ENCODE results near the gene NDUFV2. TPM values are rescaled to one million over a fixed set of nuclear protein-coding genes. Genes with fewer than 3 reads are reported as not detected.

NDUFV2 gene
- total RNA-seq, 1 experiment from 2014 or later: 215 TPM

DNA sequence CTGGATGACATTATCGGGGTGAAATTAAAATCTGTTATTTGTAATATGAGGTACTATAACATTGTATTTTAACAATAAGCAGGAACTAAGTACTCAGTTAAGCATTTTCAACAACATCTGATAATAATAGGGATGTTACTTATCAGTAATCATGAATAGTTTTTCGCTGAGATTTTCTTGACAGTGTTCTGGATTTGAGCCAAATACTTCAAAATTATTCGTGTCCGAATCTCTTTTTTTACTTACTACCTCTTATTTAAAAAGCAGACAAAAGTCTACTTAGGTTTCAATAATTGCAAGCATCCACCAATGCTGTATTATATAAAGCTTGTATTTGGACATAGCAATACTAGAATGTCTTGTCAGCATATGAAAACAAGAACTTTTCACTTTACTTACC, 27.7 kb downstream of the NDUFV2 start:
- Histone ChIP-seq H3F3A (ENCODE audit: insufficient read depth, low read depth) (peaks cover 40% of the 10 kb centered on the region), H2AFZ (no peak overlapping the region), H3K9me2 (ENCODE audit: insufficient read depth) (no peaks in the 10 kb centered on the region), H3K27ac (no peak overlapping the region), H3K36me3 (ENCODE audit: low read depth) (peaks cover 37% of the 10 kb centered on the region), H3K4me1 (replicated peaks; ENCODE audit: insufficient read depth) (peaks cover 32% of the 10 kb centered on the region), H3K9me3 (ENCODE audit: insufficient read depth, low read depth) (no peaks in the 10 kb centered on the region), H3K79me2 (ENCODE audit: low read depth) (peaks cover 25% of the 10 kb centered on the region), H4K20me1 (ENCODE audit: insufficient read depth) (peaks cover 12% of the 10 kb centered on the region; the same call in 1 of the 2 replicates), H3K27me3 (ENCODE audit: insufficient read depth, low read depth) (no peaks in the 10 kb centered on the region), H3K4me3 (no peak overlapping the region), H3K4me2 (no peak overlapping the region)
- intact Hi-C loops (cut with micrococcal nuclease; ENCODE audit: unreplicated experiment): loop anchor here (10.0 kb wide), 1 partner anchor 555 kb away; no protein-coding TSS in a partner anchor
- TF ChIP-seq, protein P1, sequence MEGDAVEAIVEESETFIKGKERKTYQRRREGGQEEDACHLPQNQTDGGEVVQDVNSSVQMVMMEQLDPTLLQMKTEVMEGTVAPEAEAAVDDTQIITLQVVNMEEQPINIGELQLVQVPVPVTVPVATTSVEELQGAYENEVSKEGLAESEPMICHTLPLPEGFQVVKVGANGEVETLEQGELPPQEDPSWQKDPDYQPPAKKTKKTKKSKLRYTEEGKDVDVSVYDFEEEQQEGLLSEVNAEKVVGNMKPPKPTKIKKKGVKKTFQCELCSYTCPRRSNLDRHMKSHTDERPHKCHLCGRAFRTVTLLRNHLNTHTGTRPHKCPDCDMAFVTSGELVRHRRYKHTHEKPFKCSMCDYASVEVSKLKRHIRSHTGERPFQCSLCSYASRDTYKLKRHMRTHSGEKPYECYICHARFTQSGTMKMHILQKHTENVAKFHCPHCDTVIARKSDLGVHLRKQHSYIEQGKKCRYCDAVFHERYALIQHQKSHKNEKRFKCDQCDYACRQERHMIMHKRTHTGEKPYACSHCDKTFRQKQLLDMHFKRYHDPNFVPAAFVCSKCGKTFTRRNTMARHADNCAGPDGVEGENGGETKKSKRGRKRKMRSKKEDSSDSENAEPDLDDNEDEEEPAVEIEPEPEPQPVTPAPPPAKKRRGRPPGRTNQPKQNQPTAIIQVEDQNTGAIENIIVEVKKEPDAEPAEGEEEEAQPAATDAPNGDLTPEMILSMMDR (conservative IDR thresholded peaks at IDR 0.05): no peak
- TF ChIP-seq EZH2 (IDR thresholded peaks at IDR 0.05; ENCODE audit: low read depth): no peak
- BruUV-seq (replicated peaks): no TSS peak
- CTCF ChIA-PET: no interaction called here
- no peak for DNase-seq
- POLR2A ChIA-PET (ENCODE audit: unreplicated experiment): no interaction called here

DNA sequence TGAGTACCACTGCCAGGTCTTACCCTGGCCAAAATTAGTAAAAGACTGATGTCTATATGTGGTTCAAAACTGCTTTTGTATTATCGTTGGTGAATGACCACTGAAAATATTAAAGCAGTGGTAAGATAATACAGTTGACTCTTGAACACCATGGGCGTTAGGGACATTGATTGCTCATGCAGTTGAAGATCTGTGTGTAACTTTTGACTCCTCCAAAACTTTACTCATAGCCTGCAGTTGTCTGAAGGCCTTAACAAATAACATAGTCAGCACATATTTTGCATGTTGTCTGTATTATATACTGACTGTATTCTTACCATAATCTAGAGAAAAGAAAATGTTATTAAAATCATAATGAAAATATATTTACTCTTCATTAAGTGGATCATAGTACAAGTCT, 28.3 kb downstream of the NDUFV2 start:
- H3K4me1 ChIP-seq (replicated peaks; ENCODE audit: insufficient read depth): peaks cover 37% of the 10 kb centered on the region
- H3K27ac ChIP-seq: no peak overlapping the region
- no peak for DNase-seq
- ChIA-PET POLR2A (ENCODE audit: unreplicated experiment) (no interaction called here), CTCF (no interaction called here)
- H3K79me2 ChIP-seq (ENCODE audit: low read depth): peaks cover 20% of the 10 kb centered on the region
- BruUV-seq (replicated peaks): no TSS peak
- H3K4me3 ChIP-seq: no peak overlapping the region
- H3K9me2 ChIP-seq (ENCODE audit: insufficient read depth): no peaks in the 10 kb centered on the region
- peaks cover 12% of the 10 kb centered on the region; the same call in 1 of the 2 replicates for H4K20me1 ChIP-seq (ENCODE audit: insufficient read depth)
- no peak for TF ChIP-seq EZH2 (IDR thresholded peaks at IDR 0.05; ENCODE audit: low read depth)
- TF ChIP-seq, protein P1 (conservative IDR thresholded peaks at IDR 0.05): no peak
- intact Hi-C loops (cut with micrococcal nuclease; ENCODE audit: unreplicated experiment): loop anchor here (10.0 kb wide), 1 partner anchor 554 kb away; no protein-coding TSS in a partner anchor
- H2AFZ ChIP-seq: no peak overlapping the region
- H3F3A ChIP-seq (ENCODE audit: insufficient read depth, low read depth): peaks cover 42% of the 10 kb centered on the region
- no peak overlapping the region for H3K4me2 ChIP-seq
- no peaks in the 10 kb centered on the region for H3K9me3 ChIP-seq (ENCODE audit: insufficient read depth, low read depth)
- H3K27me3 ChIP-seq (ENCODE audit: insufficient read depth, low read depth): no peaks in the 10 kb centered on the region
- peaks cover 37% of the 10 kb centered on the region for H3K36me3 ChIP-seq (ENCODE audit: low read depth)

DNA sequence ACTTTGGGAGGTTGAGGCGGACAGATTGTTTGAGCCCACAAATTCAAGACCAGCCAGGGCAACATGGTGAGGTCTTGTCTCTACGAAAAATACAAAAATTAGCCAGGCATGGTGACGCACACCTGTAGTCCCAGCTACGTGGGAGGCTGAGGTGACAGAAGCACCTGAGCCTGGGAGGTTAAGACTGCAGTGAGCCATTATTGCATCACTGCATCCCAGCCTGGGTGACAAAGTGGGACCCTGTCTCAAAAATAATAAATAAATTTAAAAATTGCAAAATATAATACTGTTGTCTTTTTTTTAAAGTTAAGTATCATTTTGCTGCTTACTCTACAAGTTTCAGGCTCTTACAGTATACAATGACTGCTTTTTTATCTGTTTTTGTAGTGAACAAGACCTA, 30.1 kb downstream of the NDUFV2 start:
- Histone ChIP-seq H3K27ac (peak overlapping the region; percentile 66), H3K4me2 (peak overlapping the region; percentile 57), H3F3A (ENCODE audit: insufficient read depth, low read depth) (peaks cover 48% of the 10 kb centered on the region), H3K9me2 (ENCODE audit: insufficient read depth) (no peaks in the 10 kb centered on the region), H3K4me1 (replicated peaks; ENCODE audit: insufficient read depth) (peaks cover 37% of the 10 kb centered on the region), H3K9me3 (ENCODE audit: insufficient read depth, low read depth) (no peaks in the 10 kb centered on the region), H4K20me1 (ENCODE audit: insufficient read depth) (peaks cover 12% of the 10 kb centered on the region; the same call in 1 of the 2 replicates), H2AFZ (no peak overlapping the region), H3K36me3 (ENCODE audit: low read depth) (peaks cover 34% of the 10 kb centered on the region), H3K27me3 (ENCODE audit: insufficient read depth, low read depth) (no peaks in the 10 kb centered on the region), H3K4me3 (no peak overlapping the region), H3K79me2 (ENCODE audit: low read depth) (peaks cover 19% of the 10 kb centered on the region)
- TF ChIP-seq, protein P1 (conservative IDR thresholded peaks at IDR 0.05): no peak
- no peak for TF ChIP-seq EZH2 (IDR thresholded peaks at IDR 0.05; ENCODE audit: low read depth)
- intact Hi-C loops (cut with micrococcal nuclease; ENCODE audit: unreplicated experiment): loop anchor here (10.0 kb wide), 1 partner anchor 552 kb away; no protein-coding TSS in a partner anchor
- POLR2A ChIA-PET (ENCODE audit: unreplicated experiment): no interaction called here
- DNase-seq: no peak
- CTCF ChIA-PET: no interaction called here
- no TSS peak for BruUV-seq (replicated peaks)

Data from PC-9 (cell line).